GM12873 (cell line): ENCODE results near the gene AKR7A3.
A peak's percentile ranks its signal among the peaks of the same experiment; 100 is the strongest.

Source experiments
- CTCF ChIP-seq: IDR thresholded peaks from 2 replicates; pipeline ENCODE4 v1.5.1; 2012; ENCODE audit warnings: low read depth, mild to moderate bottlenecking, moderate library complexity, low read length, control low read depth; ENCODE audit not compliant: insufficient read depth; ENCODE audit errors: missing control alignments

Gene AKR7A3

GRCh38 chr1:19284881-19285280 lies 3.7 kb downstream of the AKR7A3 start:
- no peak for TF ChIP-seq CTCF

GRCh38 chr1:19283891-19284290 lies 4.7 kb downstream of the AKR7A3 start:
- no peak for TF ChIP-seq CTCF

- no peak for TF ChIP-seq CTCF
These were observed 13.9 kb downstream of the AKR7A3 start for GRCh38 chr1:19274636-19275035.

DNA sequence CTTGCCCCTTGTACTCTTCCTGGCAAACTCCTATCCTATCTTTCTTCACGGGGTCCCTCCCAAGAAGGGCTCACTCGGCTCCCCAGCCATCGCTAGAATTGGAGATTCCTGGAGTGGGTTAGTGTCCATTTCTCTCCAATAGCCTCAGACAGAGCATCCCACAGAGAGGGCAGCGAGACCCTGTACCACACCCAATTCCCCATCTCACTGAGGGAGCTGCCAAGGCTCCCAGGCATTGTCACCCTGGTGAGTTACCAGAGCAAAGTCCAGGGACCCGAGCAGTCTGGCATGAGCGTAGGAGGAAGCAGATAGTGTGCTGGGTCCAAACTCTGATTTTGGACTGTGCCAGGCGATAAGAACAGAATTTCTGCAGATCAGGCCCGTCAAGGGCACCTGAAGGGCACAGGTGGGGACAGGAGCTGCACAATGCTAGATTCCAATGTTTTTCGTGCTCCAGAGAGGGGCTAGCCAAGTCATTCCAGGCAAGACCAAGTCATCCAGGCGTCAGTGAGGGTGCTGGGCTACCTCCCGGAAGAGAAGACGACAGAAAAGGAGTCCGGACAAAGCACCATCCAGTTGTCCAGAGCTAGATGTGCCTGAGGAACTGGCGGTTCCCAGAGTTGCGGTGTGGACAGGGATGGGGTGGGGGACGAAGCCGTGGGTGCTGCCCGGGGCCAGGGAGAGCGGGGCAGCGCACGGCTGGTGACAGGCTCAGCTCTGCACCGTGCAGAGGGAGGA lies 15.3 kb downstream of the AKR7A3 start:
- no peak for TF ChIP-seq CTCF

DNA sequence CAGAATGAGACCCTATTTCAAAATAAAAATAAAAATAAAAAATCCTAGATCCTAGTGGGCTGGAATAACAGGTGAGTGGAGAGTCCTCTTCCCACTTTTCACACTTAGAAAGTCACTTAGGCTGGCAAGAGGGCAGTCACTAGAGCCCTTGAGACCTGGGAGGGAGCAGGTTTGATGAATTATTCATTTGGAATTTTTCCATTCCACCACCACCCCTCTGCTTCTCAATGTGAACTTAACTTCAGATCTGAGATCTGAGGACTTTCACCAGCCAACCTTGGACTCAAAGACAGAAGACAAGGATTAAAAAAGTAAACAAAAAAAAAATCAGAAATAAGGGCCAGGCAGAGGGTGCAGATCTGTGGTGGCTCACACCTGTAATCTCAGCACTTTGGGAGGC lies 16.5 kb downstream of the AKR7A3 start:
- no peak for TF ChIP-seq CTCF

DNA sequence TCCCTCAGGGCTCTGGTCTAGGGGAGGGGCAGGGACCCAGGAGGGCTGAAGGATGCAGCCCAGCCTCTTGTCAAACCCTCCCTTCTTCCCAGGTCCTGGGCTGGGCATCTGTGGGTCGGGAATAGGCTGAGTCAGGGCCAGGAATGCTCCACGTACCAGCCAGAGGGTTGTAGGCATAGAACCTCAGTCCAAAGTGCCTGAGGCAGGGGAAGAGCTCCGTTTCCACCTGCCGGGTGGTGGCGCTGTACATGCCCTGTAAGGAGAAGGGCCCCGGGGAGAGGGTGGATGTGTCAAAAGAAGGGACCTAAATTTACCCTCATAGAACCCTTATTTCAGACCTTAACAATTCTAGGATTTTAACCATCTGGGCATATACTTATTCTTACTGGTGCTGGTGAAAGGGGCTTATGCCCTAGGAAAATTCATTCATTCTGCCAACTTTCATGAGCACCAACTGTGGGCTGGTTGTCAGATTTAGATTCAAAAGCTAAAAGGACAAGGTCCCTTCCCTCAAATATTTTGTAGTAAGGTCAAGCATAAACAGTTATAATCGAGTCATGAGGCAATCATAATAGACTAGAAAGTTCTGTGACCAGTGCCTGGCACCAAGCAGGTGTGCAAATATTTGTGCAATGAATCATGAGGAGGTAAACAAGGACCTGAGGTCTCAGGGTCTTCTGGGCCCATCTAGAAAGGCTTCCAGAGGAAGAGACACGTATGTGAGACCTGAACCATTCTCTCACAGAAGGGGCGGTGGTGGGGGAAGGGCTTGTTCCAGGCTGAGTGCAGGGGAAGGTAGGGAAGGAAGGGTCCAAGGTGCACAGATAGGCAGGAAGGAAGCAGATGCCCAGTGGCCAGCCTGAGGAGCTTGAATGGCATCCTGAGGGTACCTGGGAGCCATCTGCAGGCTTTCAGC lies 18.9 kb downstream of the AKR7A3 start:
- peak; percentile 19 for TF ChIP-seq CTCF

DNA sequence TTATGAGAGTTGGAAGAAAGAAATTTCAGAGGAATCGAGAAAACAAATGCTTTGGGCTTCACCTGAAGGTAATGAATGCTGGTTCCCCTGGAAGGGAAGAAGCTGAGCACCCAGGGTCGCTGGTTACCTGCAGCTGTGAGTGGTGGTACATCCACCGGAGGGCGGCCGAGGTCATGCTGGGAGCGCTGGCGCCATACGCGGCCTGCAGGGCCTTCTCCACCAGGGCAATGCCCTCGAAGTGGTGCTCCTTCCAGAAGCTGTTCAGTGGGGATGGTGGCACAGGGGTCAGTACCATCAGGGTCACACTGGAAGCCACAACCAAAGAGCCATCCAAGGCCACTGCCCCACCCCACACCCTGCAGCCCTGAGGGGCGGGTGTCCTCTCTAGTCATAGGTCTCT lies 20.1 kb downstream of the AKR7A3 start:
- TF ChIP-seq CTCF, result no peak
